NCI-H748 (cell line): ENCODE results near the gene ZKSCAN8.
"Not testable (repeated sequence)": the region's sequence is repeated elsewhere in the genome, so short reads cannot be mapped to it uniquely, and the experiment has no call there.

ENCODE experiments used
- DNase-seq: peaks from one replicate; lab custom pipeline; 2025; ENCODE audit not compliant: unreplicated experiment; lab: John Stamatoyannopoulos, UW

Gene ZKSCAN8

GRCh38 chr6:28141500-28142329 lies at the start of gene ZKSCAN8:
Gene ZKSCAN8 (plus strand): TSS chr6:28141883. CDS start chr6:28148408, 6,525 bp downstream.
- peak; percentile 99 for DNase-seq

GRCh38 chr6:28102222-28102621 lies 39.5 kb upstream of the ZKSCAN8 start:
- DNase-seq, result not testable (repeated sequence)

GRCh38 chr6:28102699-28103098 lies 39.0 kb upstream of the ZKSCAN8 start:
- not testable (repeated sequence) for DNase-seq

GRCh38 chr6:28104392-28105244 lies 37.1 kb upstream of the ZKSCAN8 start:
- peak; percentile 94 for DNase-seq

- DNase-seq, result peak; percentile 52
Measured at GRCh38 chr6:28105245-28105639, 36.4 kb upstream of the ZKSCAN8 start.

- no peak for DNase-seq
Measured at GRCh38 chr6:28107506-28107905, 34.2 kb upstream of the ZKSCAN8 start.

- DNase-seq, result no peak
Measured at GRCh38 chr6:28111964-28112363, 29.7 kb upstream of the ZKSCAN8 start.

DNA sequence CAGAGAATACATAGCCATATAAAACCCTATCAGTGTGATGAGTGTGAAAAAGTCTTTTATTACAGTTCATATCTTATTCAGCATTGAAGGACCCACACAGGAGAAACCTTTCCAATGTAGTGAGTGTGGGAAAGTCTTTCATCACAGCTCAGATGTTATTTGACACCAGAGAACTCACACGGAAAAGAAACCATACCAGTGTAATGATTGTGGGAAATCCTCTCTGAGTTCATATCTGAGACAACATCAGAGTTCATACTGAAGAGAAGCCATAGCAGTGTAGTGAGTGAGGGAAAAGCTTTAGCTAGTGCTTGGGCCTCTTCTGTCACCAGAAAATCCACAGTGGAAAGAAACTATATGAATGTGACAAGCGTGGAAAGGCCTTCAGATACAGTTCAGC lies 25.9 kb upstream of the ZKSCAN8 start:
- DNase-seq, result no peak

DNA sequence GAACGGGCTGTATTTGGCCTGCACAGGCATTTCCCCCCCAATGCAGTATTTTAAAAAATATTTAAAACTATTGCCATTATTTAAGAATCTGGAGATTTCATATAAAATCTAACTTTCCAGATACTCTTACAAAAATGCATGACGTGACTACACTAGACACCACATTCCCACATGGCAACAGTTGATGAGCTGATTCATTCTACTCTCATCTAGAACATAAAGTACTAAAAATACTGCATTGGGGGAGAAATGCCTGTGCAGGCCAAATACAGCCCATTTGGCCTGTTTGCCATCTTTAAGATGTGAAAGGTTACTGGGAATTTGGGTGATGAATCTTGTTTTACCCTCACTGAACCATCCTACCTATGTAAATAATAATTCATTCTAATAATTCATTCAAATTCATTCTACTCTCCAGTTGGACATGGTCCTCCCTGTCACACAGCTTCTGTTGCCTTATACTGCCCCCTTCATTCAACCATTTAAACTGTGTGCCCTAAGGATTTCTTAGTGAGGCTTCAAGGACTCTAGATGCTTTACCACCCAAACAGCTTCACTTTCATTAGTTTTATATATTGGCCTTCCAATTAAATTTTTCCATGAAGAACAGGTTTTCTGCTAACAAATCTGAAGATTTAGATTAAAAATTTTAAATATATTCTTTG lies 24.2 kb upstream of the ZKSCAN8 start:
- DNase-seq, result no peak

DNA sequence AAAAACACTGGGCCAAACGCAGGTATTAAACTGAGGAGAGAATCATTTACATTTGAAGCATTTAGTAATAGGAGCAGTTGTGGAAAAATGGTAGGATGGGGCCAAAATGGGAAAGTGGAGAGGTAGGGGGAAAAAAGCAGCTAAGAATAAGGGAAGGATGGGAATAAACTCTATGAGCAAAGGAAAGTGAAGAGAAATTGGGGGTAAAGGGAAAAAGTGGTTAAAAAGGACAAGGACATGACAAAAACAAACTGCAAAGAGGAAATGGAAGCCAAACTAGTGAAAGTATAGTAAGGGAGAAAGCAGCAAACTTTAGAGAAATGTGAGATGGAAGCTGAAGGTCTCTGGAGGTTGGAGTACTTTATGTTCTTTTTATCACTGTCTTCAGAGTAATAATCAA lies 23.5 kb upstream of the ZKSCAN8 start:
- DNase-seq, result no peak

GRCh38 chr6:28121876-28122275 lies 19.8 kb upstream of the ZKSCAN8 start:
- no peak for DNase-seq

DNA sequence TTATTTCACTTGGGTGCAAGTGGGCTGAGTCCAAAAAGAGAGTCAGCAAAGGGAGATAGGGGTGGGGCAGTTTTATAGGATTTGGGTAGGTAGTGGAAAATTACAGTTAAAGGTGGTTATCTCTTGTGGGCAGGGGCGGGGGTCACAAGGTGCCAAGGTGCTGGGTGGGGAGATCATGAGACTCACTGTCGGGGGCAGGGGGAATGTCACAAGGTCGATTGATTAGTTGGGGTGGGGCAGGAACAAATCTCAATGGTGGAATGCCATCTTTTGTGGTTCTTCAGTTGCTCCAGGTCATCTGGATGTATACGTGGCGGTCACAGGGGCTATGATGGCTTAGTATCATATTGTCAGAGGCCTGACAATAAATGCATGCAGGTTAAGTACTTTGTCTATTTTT lies 19.4 kb upstream of the ZKSCAN8 start:
- not testable (repeated sequence) for DNase-seq

GRCh38 chr6:28124350-28124970 lies 17.2 kb upstream of the ZKSCAN8 start, which contains the start of gene ZSCAN16:
Gene ZSCAN16 (plus strand): TSS chr6:28124609. CDS start chr6:28125444, 835 bp downstream.
- peak; percentile 98 for DNase-seq

- DNase-seq, result no peak
Measured at GRCh38 chr6:28124971-28125353, 16.7 kb upstream of the ZKSCAN8 start.

DNA sequence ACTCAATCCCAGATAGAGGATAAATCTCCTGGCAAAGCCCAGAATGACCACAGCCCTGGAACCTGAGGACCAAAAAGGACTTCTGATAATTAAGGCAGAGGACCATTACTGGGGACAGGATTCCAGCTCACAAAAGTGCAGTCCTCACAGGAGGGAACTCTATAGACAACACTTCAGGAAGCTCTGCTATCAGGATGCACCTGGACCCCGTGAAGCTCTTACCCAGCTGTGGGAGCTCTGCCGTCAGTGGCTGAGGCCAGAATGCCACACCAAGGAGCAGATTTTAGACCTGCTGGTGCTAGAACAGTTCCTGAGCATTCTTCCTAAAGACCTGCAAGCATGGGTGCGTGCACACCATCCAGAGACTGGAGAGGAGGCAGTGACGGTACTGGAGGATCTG lies 16.3 kb upstream of the ZKSCAN8 start:
- DNase-seq, result no peak

DNA sequence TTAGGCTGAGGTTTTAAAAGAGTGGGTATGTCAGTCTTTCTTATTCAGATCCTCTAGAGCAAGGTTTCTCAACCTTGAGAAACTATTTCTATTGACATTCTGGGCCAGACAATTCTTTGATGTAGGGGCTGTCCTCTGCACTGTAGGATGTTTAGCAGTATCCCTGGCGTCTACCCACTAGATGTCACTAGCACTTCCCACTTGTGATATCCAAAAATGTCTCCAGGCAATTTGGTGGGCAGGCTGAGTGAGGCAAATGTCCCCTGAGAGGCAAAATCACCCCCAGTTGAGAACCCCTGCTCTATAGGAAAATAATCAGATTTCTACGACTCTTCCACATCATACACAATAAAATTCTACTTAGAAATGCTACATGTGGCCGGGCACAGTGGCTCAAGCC lies 7.7 kb upstream of the ZKSCAN8 start:
- DNase-seq, result peak; percentile 60

DNA sequence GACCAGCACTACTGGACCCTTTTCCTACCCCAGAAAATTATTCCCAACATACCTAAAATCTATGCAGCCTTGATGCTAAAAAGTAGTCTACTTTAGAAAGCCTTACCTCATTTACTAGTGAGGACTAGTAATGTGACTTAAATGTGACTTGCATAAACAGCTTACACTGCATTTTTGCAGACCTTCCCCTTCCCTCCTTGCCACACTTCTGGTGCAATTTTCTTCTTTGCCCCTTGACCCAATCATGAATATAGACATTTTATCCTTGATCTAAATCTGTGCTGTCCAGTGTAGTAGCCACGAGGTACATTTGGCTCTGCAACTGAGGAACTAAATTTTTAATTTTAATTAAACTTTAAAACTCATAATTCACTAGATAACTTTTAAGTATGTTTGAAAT lies 7.0 kb upstream of the ZKSCAN8 start:
- no peak for DNase-seq

DNA sequence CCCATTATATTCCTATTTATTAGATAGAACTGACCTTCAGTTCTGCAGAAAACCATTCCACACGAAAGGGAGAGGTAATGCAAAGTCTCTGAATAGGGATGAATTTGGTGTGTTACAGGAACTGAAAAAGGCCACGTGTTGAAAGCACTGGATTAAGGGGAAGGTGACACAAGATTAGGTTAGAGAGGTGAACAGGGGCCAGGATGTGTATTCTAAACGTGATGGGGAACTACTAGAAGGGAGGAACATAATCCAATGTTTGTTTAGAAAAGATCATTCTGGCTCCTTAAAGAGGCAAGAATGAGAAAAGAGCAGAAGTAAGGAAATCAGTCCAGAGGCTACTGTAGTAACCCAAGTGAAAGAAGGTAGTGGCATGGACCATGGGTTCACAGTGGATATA lies 6.3 kb upstream of the ZKSCAN8 start:
- peak; percentile 6 for DNase-seq

- peak; percentile 96 for DNase-seq
Measured at GRCh38 chr6:28136585-28137504, 4.8 kb upstream of the ZKSCAN8 start.

- peak; percentile 50 for DNase-seq
Measured at GRCh38 chr6:28137505-28137981, 4.1 kb upstream of the ZKSCAN8 start.
